Endometrial microvascular endothelial cells (primary cell): ENCODE data around the gene CCDC54. TPM values are rescaled to one million over a fixed set of nuclear protein-coding genes. Genes with fewer than 3 reads are reported as not detected.

Experiments
- in situ Hi-C: cut with HindIII; loops from 2 replicates; pipeline ENCODE4 v1.10.0; 2017; ENCODE audit warnings: low sequenced_read_pairs, low pct_unique_long_range_greater_than_20kb; ENCODE audit errors: inconsistent ontology term
- total RNA-seq: library from RNA; depleted of rRNA; stranded (reverse); fragments of >200 nt; gene quantifications from one replicate; pipeline ENCODE4 v1.2.3, GENCODE V29; 2015; ENCODE audit errors: inconsistent ontology term

The CCDC54 gene
- total RNA-seq, 1 donor from 2014 or later, result not detected

GRCh38 chr3:107421881-107422280 is 44.6 kb downstream of the CCDC54 start:
- in situ Hi-C loops, result no loop called here

GRCh38 chr3:107425033-107425432 is 47.8 kb downstream of the CCDC54 start:
- in situ Hi-C loops, result no loop called here

DNA sequence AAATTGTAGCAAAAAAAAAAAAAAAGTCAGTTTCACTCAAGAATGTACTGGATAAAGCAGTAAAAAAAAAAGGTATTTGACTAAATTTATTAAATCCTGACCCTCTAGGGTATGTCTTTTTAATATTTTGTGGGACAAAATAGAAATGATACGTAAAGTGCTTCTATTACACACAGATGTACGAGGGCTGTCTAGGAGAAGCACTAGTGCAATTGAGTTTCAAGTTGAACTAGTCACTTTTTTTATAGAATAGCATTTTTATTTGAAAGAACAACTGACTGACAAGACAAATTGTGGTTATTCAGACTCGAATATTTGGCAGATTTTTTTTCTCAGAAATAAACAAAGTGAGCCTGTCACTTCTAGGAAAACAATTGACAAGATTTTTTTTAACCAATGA is 49.0 kb downstream of the CCDC54 start:
- in situ Hi-C loops, result no loop called here

Other genes with a start within 250 kb of the CCDC54 start
- 20.4 TPM for gene BBX, start 145.5 kb downstream of the CCDC54 start, total RNA-seq